Measurements from ENCODE around the gene IGIP. TPM values are rescaled to one million over a fixed set of nuclear protein-coding genes. Genes with fewer than 3 reads are reported as not detected.

IGIP gene
- total and polyA plus RNA-seq, 2 donors (not counting 1 experiment from before 2014, with no cell fraction given) = 1.3 to 9.9 TPM

GRCh38 chr5:140135127-140135526 lies 9.4 kb downstream of the IGIP start:
- H3K27me3 ChIP-seq (replicated peaks in 1 of 4; ENCODE audit: control extremely low read depth in 1 of 4, control insufficient read depth in 3 of 4, insufficient read depth in 4 of 4, low read length in 3 of 4) = no peaks in the 10 kb centered on the region
- no peak overlapping the region for H3K27ac ChIP-seq (ENCODE audit: low read length in 2 of 2)
- no peak overlapping the region for H3K4me3 ChIP-seq (ENCODE audit: control extremely low read depth in 1 of 5, extremely low read depth in 1 of 5, insufficient read depth in 1 of 5, low read depth in 2 of 5, low read length in 4 of 5)
- peaks cover 46% of the 10 kb centered on the region for H3K79me2 ChIP-seq (ENCODE audit: control insufficient read depth, insufficient read depth, low read length)
- Mint-ChIP-seq H3K27me3 (no peaks in the 10 kb centered on the region), H3K27ac (no peak overlapping the region), H3K4me1 (peaks cover 32% of the 10 kb centered on the region), H3K4me3 (no peak overlapping the region), H3K9me3 (ENCODE audit: insufficient read depth) (no peaks in the 10 kb centered on the region)
- H3K4me1 ChIP-seq (ENCODE audit: control insufficient read depth in 2 of 2, insufficient read depth in 2 of 2, low read length in 2 of 2) = peaks cover 8 to 11% of the 10 kb centered on the region in 2 donors
- intact Hi-C loops (cut with micrococcal nuclease) = no loop called here
- H3K4me2 ChIP-seq (replicated peaks; ENCODE audit: low read depth, low read length, poor library complexity, severe bottlenecking) = no peak overlapping the region
- ATAC-seq (ENCODE audit: low read depth) (no peak), DNase-seq (no peak)
- TF ChIP-seq EZH2 (IDR thresholded peaks at IDR 0.05; ENCODE audit: borderline replicate concordance, insufficient read depth, low read depth, low read length, poor library complexity, severe bottlenecking) (no peak), CTCF (IDR thresholded peaks at IDR 0.05) (no peak)
- POLR2A ChIA-PET = interaction anchor here (0.6 kb wide), 1 partner anchor 20 kb away, joined by 4 read pairs; no protein-coding TSS in a partner anchor
- no peaks in the 10 kb centered on the region for H3K9me3 ChIP-seq (ENCODE audit: control extremely low read depth in 1 of 3, control insufficient read depth in 2 of 3, insufficient read depth in 1 of 3, low read length in 2 of 3)
- no peak overlapping the region for H2AFZ ChIP-seq (ENCODE audit: insufficient read depth, low read depth, low read length, poor library complexity, severe bottlenecking)
- CTCF ChIA-PET = interaction anchor here (3.1 to 7.2 kb wide), 2 partner anchors 10 to 61 kb away, joined by 14 to 62 read pairs; no protein-coding TSS in a partner anchor
- H4K20me1 ChIP-seq (ENCODE audit: control insufficient read depth, insufficient read depth, low read length, poor library complexity, severe bottlenecking) = peaks cover 56% of the 10 kb centered on the region
- H3K36me3 ChIP-seq (replicated peaks in 1 of 2; ENCODE audit: control extremely low read depth in 1 of 2, control insufficient read depth in 1 of 2, extremely low read depth in 1 of 2, insufficient read depth in 2 of 2, low read length in 1 of 2) = no peaks in the 10 kb centered on the region
- H3K9ac ChIP-seq (ENCODE audit: low read length) = no peak overlapping the region

GRCh38 chr5:140136624-140137023 lies 10.9 kb downstream of the IGIP start:
- Mint-ChIP-seq H3K4me1 (peaks cover 21% of the 10 kb centered on the region), H3K9me3 (ENCODE audit: insufficient read depth) (no peaks in the 10 kb centered on the region), H3K27ac (no peak overlapping the region), H3K27me3 (no peaks in the 10 kb centered on the region), H3K4me3 (no peak overlapping the region)
- ChIA-PET CTCF (interaction anchor here (0.6 to 7.2 kb wide), 4 partner anchors 8 to 100 kb away, joined by 3 to 62 read pairs (median 8); no protein-coding TSS in a partner anchor), POLR2A (no interaction called here)
- ATAC-seq (ENCODE audit: low read depth) (no peak), DNase-seq (no peak)
- Histone ChIP-seq H3K4me3 (ENCODE audit: control extremely low read depth in 1 of 5, extremely low read depth in 1 of 5, insufficient read depth in 1 of 5, low read depth in 2 of 5, low read length in 4 of 5) (no peak overlapping the region), H3K36me3 (replicated peaks in 1 of 2; ENCODE audit: control extremely low read depth in 1 of 2, control insufficient read depth in 1 of 2, extremely low read depth in 1 of 2, insufficient read depth in 2 of 2, low read length in 1 of 2) (no peaks in the 10 kb centered on the region), H3K4me1 (ENCODE audit: control insufficient read depth in 2 of 2, insufficient read depth in 2 of 2, low read length in 2 of 2) (peaks cover 8 to 16% of the 10 kb centered on the region in 2 donors), H3K27me3 (replicated peaks in 1 of 4; ENCODE audit: control extremely low read depth in 1 of 4, control insufficient read depth in 3 of 4, insufficient read depth in 4 of 4, low read length in 3 of 4) (no peaks in the 10 kb centered on the region), H3K9me3 (ENCODE audit: control extremely low read depth in 1 of 3, control insufficient read depth in 2 of 3, insufficient read depth in 1 of 3, low read length in 2 of 3) (no peaks in the 10 kb centered on the region), H3K4me2 (replicated peaks; ENCODE audit: low read depth, low read length, poor library complexity, severe bottlenecking) (no peak overlapping the region), H3K9ac (ENCODE audit: low read length) (no peak overlapping the region), H2AFZ (ENCODE audit: insufficient read depth, low read depth, low read length, poor library complexity, severe bottlenecking) (no peak overlapping the region), H4K20me1 (ENCODE audit: control insufficient read depth, insufficient read depth, low read length, poor library complexity, severe bottlenecking) (peaks cover 70% of the 10 kb centered on the region), H3K27ac (ENCODE audit: low read length in 2 of 2) (no peak overlapping the region), H3K79me2 (ENCODE audit: control insufficient read depth, insufficient read depth, low read length) (peaks cover 52% of the 10 kb centered on the region)
- 62% methylated on average over 1 of the region's 1 CpG for WGBS (ENCODE audit: insufficient coverage)
- intact Hi-C loops (cut with micrococcal nuclease) = no loop called here
- TF ChIP-seq CTCF (IDR thresholded peaks at IDR 0.05) (no peak), EZH2 (IDR thresholded peaks at IDR 0.05; ENCODE audit: borderline replicate concordance, insufficient read depth, low read depth, low read length, poor library complexity, severe bottlenecking) (no peak)
